ENCODE results near the gene DPY19L2.
"Not testable (repeated sequence)": the region's sequence is repeated elsewhere in the genome, so short reads cannot be mapped to it uniquely, and the experiment has no call there.

The DPY19L2 gene

GRCh38 chr12:63668800-63669365 is 590 bp upstream of the DPY19L2 start:
- DNase-seq (ENCODE audit: insufficient read length, low spot score); FAIRE-seq: not testable (repeated sequence)
- TF ChIP-seq POLR2A (IDR thresholded peaks at IDR 0.05; ENCODE audit: low read depth, low read length) = 0 out of 2 replicates have a peak, but pooled peaks have one; percentile 5

- not testable (repeated sequence) for DNase-seq (ENCODE audit: insufficient read length, low spot score); FAIRE-seq
Measured at GRCh38 chr12:63663005-63663404, 5.3 kb downstream of the DPY19L2 start.

- DNase-seq (ENCODE audit: insufficient read length, low spot score); FAIRE-seq: not testable (repeated sequence)
Measured at GRCh38 chr12:63658501-63658900, 9.8 kb downstream of the DPY19L2 start.

GRCh38 chr12:63656407-63656806 is 11.9 kb downstream of the DPY19L2 start:
- not testable (repeated sequence) for DNase-seq (ENCODE audit: insufficient read length, low spot score); FAIRE-seq

- not testable (repeated sequence) for FAIRE-seq; DNase-seq (ENCODE audit: insufficient read length, low spot score)
Measured at GRCh38 chr12:63655543-63656257, 12.6 kb downstream of the DPY19L2 start.

- FAIRE-seq; DNase-seq (ENCODE audit: insufficient read length, low spot score): not testable (repeated sequence)
Measured at GRCh38 chr12:63654481-63654880, 13.8 kb downstream of the DPY19L2 start.

- not testable (repeated sequence) for DNase-seq (ENCODE audit: insufficient read length, low spot score)
- FAIRE-seq = peak; percentile 99
Measured at GRCh38 chr12:63649517-63649916, 18.8 kb downstream of the DPY19L2 start.

- not testable (repeated sequence) for DNase-seq (ENCODE audit: insufficient read length, low spot score)
- FAIRE-seq = peak; percentile 15
Measured at GRCh38 chr12:63643381-63644140, 24.7 kb downstream of the DPY19L2 start.

GRCh38 chr12:63624258-63624657 is 44.0 kb downstream of the DPY19L2 start:
- DNase-seq (ENCODE audit: insufficient read length, low spot score) = not testable (repeated sequence)
- FAIRE-seq = peak; percentile 87

GRCh38 chr12:63615544-63615943 is 52.7 kb downstream of the DPY19L2 start:
- FAIRE-seq = peak; percentile 97
- not testable (repeated sequence) for DNase-seq (ENCODE audit: insufficient read length, low spot score)

- not testable (repeated sequence) for DNase-seq (ENCODE audit: insufficient read length, low spot score); FAIRE-seq
Measured at GRCh38 chr12:63611285-63611684, 57.0 kb downstream of the DPY19L2 start.

GRCh38 chr12:63609281-63609680 is 59.0 kb downstream of the DPY19L2 start:
- FAIRE-seq = peak; percentile 58
- not testable (repeated sequence) for DNase-seq (ENCODE audit: insufficient read length, low spot score)

GRCh38 chr12:63604985-63605384 is 63.3 kb downstream of the DPY19L2 start:
- FAIRE-seq; DNase-seq (ENCODE audit: insufficient read length, low spot score): not testable (repeated sequence)

GRCh38 chr12:63594828-63595227 is 73.5 kb downstream of the DPY19L2 start:
- FAIRE-seq = peak; percentile 64
- not testable (repeated sequence) for DNase-seq (ENCODE audit: insufficient read length, low spot score)

GRCh38 chr12:63584426-63584825 is 83.9 kb downstream of the DPY19L2 start:
- FAIRE-seq = peak; percentile 11
- not testable (repeated sequence) for DNase-seq (ENCODE audit: insufficient read length, low spot score)

- peak; percentile 20 for FAIRE-seq
- DNase-seq (ENCODE audit: insufficient read length, low spot score) = not testable (repeated sequence)
Measured at GRCh38 chr12:63583289-63583688, 85.0 kb downstream of the DPY19L2 start.

GRCh38 chr12:63577631-63578030 is 90.7 kb downstream of the DPY19L2 start:
- not testable (repeated sequence) for FAIRE-seq; DNase-seq (ENCODE audit: insufficient read length, low spot score)

GRCh38 chr12:63572038-63572437 is 96.3 kb downstream of the DPY19L2 start:
- peak; percentile 6 for FAIRE-seq
- DNase-seq (ENCODE audit: insufficient read length, low spot score) = not testable (repeated sequence)

GRCh38 chr12:63558445-63558844 is 109.8 kb downstream of the DPY19L2 start:
- DNase-seq (ENCODE audit: insufficient read length, low spot score); FAIRE-seq: not testable (repeated sequence)

GRCh38 chr12:63551397-63551796 is 116.9 kb downstream of the DPY19L2 start:
- not testable (repeated sequence) for FAIRE-seq; DNase-seq (ENCODE audit: insufficient read length, low spot score)

GRCh38 chr12:63549034-63549433 is 119.3 kb downstream of the DPY19L2 start:
- FAIRE-seq; DNase-seq (ENCODE audit: insufficient read length, low spot score): not testable (repeated sequence)
